Transverse colon (tissue), 4 donors: ENCODE data around the gene FCN3. TPM values are rescaled to one million over a fixed set of nuclear protein-coding genes. Genes with fewer than 3 reads are reported as not detected.

Source experiments
- DNase-seq: peaks from one replicate; pipeline ENCODE4 v3.0.0-alpha.2; 2019
- H3K27ac ChIP-seq, 4 donors: fragments of 200-600 bp; sonication (generic); 2 replicates each; pipeline ENCODE4 v1.5.1; 2016 to 2018; ENCODE audit warnings: inconsistent platforms in 4 of 4
- H3K27me3 ChIP-seq: fragments of 200-600 bp; sonication (generic); 2 replicates; pipeline ENCODE4 v1.5.1; 2017; ENCODE audit warnings: inconsistent platforms
- H3K36me3 ChIP-seq, 4 donors: fragments of 200-600 bp; sonication (generic); 2 replicates each; pipeline ENCODE4 v1.5.1; 2017 to 2019; ENCODE audit warnings: inconsistent platforms in 4 of 4
- H3K4me1 ChIP-seq, 4 donors: fragments of 200-600 bp; sonication (generic); 2 replicates each; pipeline ENCODE4 v1.5.1; 2017 to 2020; ENCODE audit warnings: inconsistent platforms in 4 of 4
- H3K4me3 ChIP-seq, 4 donors: fragments of 200-600 bp; sonication (generic); 1 replicate in 1 of 4; 2 replicates in 3 of 4; pipeline versions ENCODE4 v1.5.1 to v1.6.1; 2017 to 2019; ENCODE audit warnings: inconsistent platforms in 4 of 4
- H3K9me3 ChIP-seq, 2 donors: fragments of 200-600 bp; sonication (generic); 2 replicates each; pipeline ENCODE4 v1.5.1; 2017 to 2019; ENCODE audit warnings: inconsistent platforms in 2 of 2
- EP300 ChIP-seq: sonication (generic); formaldehyde crosslinking; IDR thresholded peaks from one replicate; pipeline ENCODE4 v1.6.1; 2017; ENCODE audit warnings: antibody characterized with exemption, low read depth
- POLR2A ChIP-seq: fragments of 450-650 bp; IDR thresholded peaks from one replicate; pipeline ENCODE4 v1.6.1; 2016; ENCODE audit warnings: antibody characterized with exemption, mild to moderate bottlenecking, moderate library complexity
- POLR2AphosphoS5 ChIP-seq, 3 donors: sonication (generic); formaldehyde crosslinking; IDR thresholded peaks; one replicate each; pipeline ENCODE4 v1.6.1; 2016; ENCODE audit warnings: antibody characterized with exemption in 3 of 3
- WGBS, 2 donors: methylation state at CpG; one replicate each; pipeline ENCODE4 v1.1.5; 2018; ENCODE audit warnings: low coverage in 1 of 2; 5-methylcytosine and 5-hydroxymethylcytosine counted together
- in situ Hi-C, 4 donors: fragments of 200-750 bp; cut with MboI; loops; one replicate each; pipeline versions ENCODE4 v1.15.0 to v1.15.1; 2017; ENCODE audit warnings: low sequenced_read_pairs in 3 of 4, low pct_ligation_motif_present in 1 of 4, low pct_unique_long_range_greater_than_20kb in 1 of 4
- intact Hi-C: fragments of 100-400 bp; cut with DNase I; formaldehyde crosslinking; loops from one replicate; pipeline ENCODE4 v1.15.1; 2023; ENCODE audit warnings: low total_unique reads
- total RNA-seq, 4 donors: library from RNA; depleted of rRNA; stranded (reverse); fragments of >200 nt; gene quantifications; one replicate each; pipeline ENCODE4 v1.1.0, GENCODE V29; 2016
- TF ChIP-seq, protein P1 (sequence below), 5 experiments: fragments of 200-600 bp in 3 of 5; fragments of 450-650 bp in 2 of 5; sonication (generic) in 3 of 5; IDR thresholded peaks; 1 replicate in 2 of 5; 2 replicates in 3 of 5; pipeline ENCODE4 v1.5.1; 2016 to 2017; ENCODE audit warnings: antibody characterized with exemption in 5 of 5, inconsistent platforms in 3 of 5, mild to moderate bottlenecking in 2 of 5, moderate library complexity in 1 of 5

Gene FCN3
- total RNA-seq, 4 donors from 2014 or later: 1.2 to 1.9 TPM; not detected in 2

DNA sequence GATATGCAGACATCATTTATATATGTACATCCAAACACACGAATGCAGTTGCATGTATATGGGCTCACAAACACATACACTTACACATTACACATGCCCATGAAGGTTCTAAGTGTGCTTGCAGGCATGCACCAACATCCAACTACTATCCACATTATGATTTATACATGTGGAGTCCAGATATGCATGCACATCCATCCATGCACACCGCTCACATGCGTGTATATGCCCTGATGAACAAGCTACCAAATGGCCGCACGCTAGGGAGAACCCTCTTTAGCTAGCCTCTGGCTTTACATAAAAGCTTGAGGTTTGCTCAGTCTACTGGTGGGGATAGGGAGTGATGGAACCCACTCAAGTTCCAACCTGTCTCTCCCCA lies 26.3 kb upstream of the FCN3 start:
- no peak overlapping the region for H3K27ac ChIP-seq
- H3K36me3 ChIP-seq: no peaks in the 10 kb centered on the region
- TF ChIP-seq, protein P1, sequence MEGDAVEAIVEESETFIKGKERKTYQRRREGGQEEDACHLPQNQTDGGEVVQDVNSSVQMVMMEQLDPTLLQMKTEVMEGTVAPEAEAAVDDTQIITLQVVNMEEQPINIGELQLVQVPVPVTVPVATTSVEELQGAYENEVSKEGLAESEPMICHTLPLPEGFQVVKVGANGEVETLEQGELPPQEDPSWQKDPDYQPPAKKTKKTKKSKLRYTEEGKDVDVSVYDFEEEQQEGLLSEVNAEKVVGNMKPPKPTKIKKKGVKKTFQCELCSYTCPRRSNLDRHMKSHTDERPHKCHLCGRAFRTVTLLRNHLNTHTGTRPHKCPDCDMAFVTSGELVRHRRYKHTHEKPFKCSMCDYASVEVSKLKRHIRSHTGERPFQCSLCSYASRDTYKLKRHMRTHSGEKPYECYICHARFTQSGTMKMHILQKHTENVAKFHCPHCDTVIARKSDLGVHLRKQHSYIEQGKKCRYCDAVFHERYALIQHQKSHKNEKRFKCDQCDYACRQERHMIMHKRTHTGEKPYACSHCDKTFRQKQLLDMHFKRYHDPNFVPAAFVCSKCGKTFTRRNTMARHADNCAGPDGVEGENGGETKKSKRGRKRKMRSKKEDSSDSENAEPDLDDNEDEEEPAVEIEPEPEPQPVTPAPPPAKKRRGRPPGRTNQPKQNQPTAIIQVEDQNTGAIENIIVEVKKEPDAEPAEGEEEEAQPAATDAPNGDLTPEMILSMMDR (IDR thresholded peaks at IDR 0.05): no peak
- TF ChIP-seq POLR2AphosphoS5 (IDR thresholded peaks at IDR 0.05): peak in 1 of 3 donors; percentile 49
- TF ChIP-seq EP300: no peak
- no peaks in the 10 kb centered on the region for H3K27me3 ChIP-seq
- DNase-seq: no peak
- H3K4me3 ChIP-seq: no peak overlapping the region
- intact Hi-C loops: no loop called here
- H3K9me3 ChIP-seq: no peaks in the 10 kb centered on the region
- in situ Hi-C loops: loop anchor here in 1 of 4 donors (10.0 kb wide), 1 partner anchor 204 kb away; the partner anchor contains the start of gene AHDC1
- peaks cover 10 to 56% (median 34%) of the 10 kb centered on the region in 4 donors for H3K4me1 ChIP-seq
- WGBS, 2 donors: 57 to 91% methylated on average over 1 to 4 of the region's 5 CpGs

DNA sequence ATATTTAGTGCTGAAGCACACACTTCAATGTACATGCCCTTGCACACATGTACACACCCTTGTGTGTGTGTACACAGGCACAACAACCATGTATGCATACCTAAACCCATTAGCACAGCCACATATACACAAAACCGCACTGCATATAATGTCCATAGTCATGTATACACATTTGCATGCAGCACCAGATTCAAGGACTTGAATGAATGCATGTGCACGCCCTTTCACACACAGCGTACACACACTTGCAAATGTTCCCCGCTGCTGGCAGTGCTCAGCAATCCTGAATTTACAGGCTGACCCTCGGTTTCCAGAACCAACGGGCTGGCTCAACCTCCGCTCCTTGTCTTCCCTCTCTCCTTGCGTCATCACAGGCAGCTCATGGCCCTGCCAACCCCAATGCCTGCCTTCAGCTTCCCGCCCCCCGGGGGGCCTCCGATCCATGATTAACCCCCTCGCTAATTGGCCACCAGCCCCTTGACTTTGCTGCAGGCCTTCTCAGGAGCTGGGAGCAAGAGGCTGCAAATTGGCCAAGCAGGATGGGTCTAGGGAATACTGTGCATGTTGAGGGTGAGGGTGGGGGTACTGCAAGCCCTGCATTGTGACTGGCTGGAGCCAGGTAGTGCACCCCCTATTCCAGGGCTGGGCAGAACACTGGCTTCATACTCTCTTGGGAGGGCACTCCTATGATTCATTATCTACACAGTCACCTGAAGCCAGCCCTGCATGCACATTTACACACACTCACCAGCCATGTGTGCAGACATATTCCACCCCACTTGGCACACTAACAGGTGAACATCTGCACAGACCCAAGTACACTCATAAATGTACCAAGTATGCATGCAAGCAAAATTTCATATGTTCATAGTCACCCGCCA lies 25.7 kb upstream of the FCN3 start:
- 31 to 63% methylated on average over 4 to 13 of the region's 13 CpGs for WGBS, 2 donors
- Histone ChIP-seq H3K27ac (no peak overlapping the region), H3K4me1 (peaks cover 10 to 51% (median 33%) of the 10 kb centered on the region in 4 donors), H3K27me3 (no peaks in the 10 kb centered on the region), H3K36me3 (no peaks in the 10 kb centered on the region), H3K4me3 (no peak overlapping the region), H3K9me3 (no peaks in the 10 kb centered on the region)
- intact Hi-C loops (no loop called here), in situ Hi-C loops (loop anchor here in 1 of 4 donors (10.0 kb wide), 1 partner anchor 204 kb away; the partner anchor contains the start of gene AHDC1)
- DNase-seq: no peak
- TF ChIP-seq POLR2AphosphoS5 (IDR thresholded peaks at IDR 0.05): peak in 2 of 3 donors; percentile 5 to 51
- TF ChIP-seq POLR2A: no peak
- TF ChIP-seq EP300: no peak
- TF ChIP-seq, protein P1 (IDR thresholded peaks at IDR 0.05): no peak

DNA sequence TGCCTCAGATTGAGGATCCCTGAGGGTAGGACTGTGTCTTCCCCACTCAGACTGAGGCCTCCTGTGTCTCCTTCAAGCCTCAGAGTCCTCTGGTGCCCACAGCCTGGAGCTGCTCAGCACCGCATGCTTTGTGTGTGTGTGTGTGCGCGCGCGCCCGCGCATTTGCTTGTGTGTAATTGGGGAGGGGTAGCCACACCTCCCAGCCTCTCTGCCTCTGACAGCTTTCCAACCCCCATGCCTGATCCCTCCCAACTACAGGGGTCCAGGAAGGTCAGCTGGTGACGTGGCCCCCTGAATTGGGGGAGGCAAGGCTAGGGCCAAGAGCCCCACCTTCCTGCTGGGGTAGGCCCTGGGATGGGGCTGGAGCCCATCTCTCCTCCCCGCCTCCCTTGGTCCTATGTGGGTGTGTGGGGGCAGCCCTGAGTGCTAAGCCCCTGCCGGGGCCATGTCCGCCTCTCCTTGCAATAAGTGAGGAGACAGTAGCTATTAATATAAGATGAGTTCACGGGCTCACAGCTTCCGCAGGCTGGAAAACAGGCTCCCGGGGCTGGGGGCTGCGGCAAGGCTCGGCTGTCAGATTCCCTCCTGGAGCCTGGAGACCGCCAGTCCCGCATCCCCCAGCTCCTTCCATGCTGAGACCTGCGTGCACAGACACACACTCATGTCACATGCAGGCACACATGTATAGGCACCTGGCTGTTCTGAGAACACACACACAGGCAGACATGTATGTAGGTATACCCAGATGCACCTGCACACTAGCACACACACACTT lies 24.8 kb upstream of the FCN3 start:
- no peaks in the 10 kb centered on the region for H3K27me3 ChIP-seq
- peaks cover 10 to 45% (median 26%) of the 10 kb centered on the region in 4 donors for H3K4me1 ChIP-seq
- no peak overlapping the region for H3K27ac ChIP-seq
- WGBS, 2 donors: 61% methylated on average over 16 of the region's 19 CpGs; no CpG with 5 or more reads in 1 of the 2 donors
- TF ChIP-seq POLR2AphosphoS5 (IDR thresholded peaks at IDR 0.05) (peak in 1 of 3 donors; percentile 10), POLR2A (no peak)
- no peak for DNase-seq
- in situ Hi-C loops: loop anchor here in 2 of 4 donors (10.0 kb wide), 1 partner anchor 205 kb away; the partner anchor contains the start of gene AHDC1 (in 2 of the 2)
- no peaks in the 10 kb centered on the region for H3K36me3 ChIP-seq
- H3K9me3 ChIP-seq: no peaks in the 10 kb centered on the region
- intact Hi-C loops: loop anchor here (2.0 kb wide), 1 partner anchor 207 kb away; no protein-coding TSS in a partner anchor
- H3K4me3 ChIP-seq: no peak overlapping the region

DNA sequence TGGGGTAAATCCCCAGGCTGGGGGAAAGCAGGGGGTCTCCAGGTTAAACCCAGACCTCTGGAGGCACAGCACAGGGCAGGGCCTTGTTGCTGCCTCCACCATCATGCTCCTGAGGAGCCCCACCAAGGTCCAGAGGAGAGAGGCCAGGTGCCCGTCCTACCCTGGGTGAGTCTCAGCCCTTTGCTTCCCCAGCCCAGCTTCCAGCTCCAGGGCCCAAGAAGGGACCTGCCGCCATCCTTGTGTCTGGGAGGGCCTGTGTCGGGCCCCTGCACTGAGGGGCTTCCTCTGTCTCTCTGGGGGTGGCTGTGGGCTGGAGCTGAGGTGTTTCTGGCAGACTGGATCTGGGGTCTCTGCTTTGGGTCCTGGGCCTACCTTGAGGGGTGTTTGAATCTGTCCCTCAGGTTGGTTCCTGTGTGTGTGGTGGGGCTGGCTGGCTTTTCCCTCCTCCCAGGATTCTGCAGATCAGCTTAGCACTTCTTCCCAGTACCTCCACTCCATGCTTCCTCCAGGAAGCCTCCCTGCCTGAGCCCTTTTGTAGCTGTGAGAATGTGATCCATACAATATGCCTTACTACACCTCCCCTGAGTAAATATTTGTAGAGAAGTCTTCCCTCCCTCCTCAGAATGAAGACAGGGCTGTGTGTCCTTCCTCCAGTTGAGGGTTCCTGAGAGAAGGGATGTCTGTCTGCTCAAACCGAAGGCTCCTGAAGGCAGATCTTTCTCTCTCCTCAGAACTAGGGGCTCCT lies 24.0 kb upstream of the FCN3 start:
- Histone ChIP-seq H3K27me3 (no peaks in the 10 kb centered on the region), H3K4me1 (peaks cover 10 to 36% (median 18%) of the 10 kb centered on the region in 4 donors), H3K4me3 (no peak overlapping the region), H3K27ac (no peak overlapping the region), H3K9me3 (no peaks in the 10 kb centered on the region), H3K36me3 (no peaks in the 10 kb centered on the region)
- TF ChIP-seq EP300 (no peak), POLR2A (no peak), POLR2AphosphoS5 (IDR thresholded peaks at IDR 0.05) (no peak)
- TF ChIP-seq, protein P1 (IDR thresholded peaks at IDR 0.05): no peak
- no peak for DNase-seq
- 38% methylated on average over 2 of the region's 4 CpGs; no CpG with 5 or more reads in 1 of the 2 donors for WGBS, 2 donors
- in situ Hi-C loops (loop anchor here in 1 of 4 donors (10.0 kb wide), 1 partner anchor 206 kb away; the partner anchor contains the start of gene AHDC1), intact Hi-C loops (loop anchor here (2.0 kb wide), 1 partner anchor 208 kb away; no protein-coding TSS in a partner anchor)
